Choroid plexus epithelial cell (primary cell): Measurements from ENCODE around the gene CNNM2.

Experiments used
- DNase-seq: peaks from one replicate; pipeline ENCODE4 v3.0.0-alpha.2; 2010; ENCODE audit warnings: low read depth
- H3K4me3 ChIP-seq: 2 replicates; pipeline ENCODE4 v1.5.1; 2011; ENCODE audit warnings: low read depth, mild to moderate bottlenecking, control low read depth, low read length, moderate library complexity
- TF ChIP-seq, protein P1 (sequence below): conservative IDR thresholded peaks from 2 replicates; pipeline ENCODE4 v1.5.1; 2011; ENCODE audit warnings: low read depth, mild to moderate bottlenecking, control low read depth, inconsistent platforms, low read length, moderate library complexity

CNNM2 gene

DNA sequence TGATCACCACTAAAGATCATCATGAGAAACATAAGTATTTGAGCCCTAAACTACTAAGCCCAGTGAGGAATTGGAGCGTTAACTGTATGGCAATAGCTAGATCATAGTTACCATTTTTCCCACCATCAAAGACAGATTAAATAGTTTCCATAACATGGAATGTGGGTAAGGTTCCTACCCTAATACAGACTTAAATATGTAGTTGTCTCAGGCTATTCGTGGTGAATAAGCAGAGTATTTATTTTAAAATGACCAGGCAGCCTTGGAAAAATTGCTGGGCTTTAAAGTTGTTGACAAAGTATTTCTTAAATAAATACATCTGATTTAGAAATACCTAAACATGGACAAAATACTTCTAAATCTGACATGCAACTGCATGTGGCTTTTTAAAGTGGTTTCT is 168.2 kb downstream of the CNNM2 start:
- DNase-seq = no peak
- H3K4me3 ChIP-seq = no peak overlapping the region
- TF ChIP-seq, protein P1, sequence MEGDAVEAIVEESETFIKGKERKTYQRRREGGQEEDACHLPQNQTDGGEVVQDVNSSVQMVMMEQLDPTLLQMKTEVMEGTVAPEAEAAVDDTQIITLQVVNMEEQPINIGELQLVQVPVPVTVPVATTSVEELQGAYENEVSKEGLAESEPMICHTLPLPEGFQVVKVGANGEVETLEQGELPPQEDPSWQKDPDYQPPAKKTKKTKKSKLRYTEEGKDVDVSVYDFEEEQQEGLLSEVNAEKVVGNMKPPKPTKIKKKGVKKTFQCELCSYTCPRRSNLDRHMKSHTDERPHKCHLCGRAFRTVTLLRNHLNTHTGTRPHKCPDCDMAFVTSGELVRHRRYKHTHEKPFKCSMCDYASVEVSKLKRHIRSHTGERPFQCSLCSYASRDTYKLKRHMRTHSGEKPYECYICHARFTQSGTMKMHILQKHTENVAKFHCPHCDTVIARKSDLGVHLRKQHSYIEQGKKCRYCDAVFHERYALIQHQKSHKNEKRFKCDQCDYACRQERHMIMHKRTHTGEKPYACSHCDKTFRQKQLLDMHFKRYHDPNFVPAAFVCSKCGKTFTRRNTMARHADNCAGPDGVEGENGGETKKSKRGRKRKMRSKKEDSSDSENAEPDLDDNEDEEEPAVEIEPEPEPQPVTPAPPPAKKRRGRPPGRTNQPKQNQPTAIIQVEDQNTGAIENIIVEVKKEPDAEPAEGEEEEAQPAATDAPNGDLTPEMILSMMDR = no peak

DNA sequence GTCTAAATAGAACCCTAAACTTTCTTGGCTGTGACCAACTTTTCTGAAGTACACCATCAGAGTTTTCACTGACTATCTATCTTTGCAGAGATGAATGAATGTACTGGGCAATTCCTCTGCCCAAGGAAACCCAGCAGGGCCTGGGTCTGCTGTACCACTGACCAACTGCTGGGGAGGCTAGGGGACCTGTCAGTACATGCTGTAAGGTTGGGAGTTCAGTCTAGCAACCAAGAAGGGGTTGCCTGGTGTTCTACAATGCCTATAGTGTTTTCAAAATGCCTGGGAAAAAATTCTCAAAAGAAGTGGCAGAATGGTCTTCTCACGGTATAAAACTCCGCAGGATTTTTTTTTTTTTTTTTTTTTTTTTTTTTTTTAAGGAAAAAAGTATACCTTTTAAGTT is 168.7 kb downstream of the CNNM2 start:
- TF ChIP-seq, protein P1 = peak; percentile 33
- DNase-seq = no peak
- H3K4me3 ChIP-seq = no peak overlapping the region

DNA sequence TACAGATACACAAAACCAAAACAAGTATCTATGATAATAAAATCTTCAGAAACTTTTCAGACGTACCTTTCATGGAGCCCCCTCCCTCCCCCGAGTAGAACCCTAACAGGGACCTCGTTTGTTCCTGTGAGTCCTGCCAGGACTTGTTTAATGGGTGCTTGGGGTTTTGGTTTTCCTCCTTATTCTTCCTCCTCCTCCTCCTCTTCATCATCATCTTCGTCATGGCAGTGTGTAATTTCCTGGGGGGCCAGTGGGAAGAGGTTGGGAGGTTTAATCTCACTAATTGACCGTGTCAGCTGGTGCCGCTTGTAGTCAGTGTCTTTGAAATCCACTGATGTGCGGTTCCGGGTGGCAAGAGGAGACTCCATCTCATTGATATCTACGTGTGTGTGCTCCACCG is 171.4 kb downstream of the CNNM2 start:
- TF ChIP-seq, protein P1 = no peak
- no peak for DNase-seq
- no peak overlapping the region for H3K4me3 ChIP-seq

DNA sequence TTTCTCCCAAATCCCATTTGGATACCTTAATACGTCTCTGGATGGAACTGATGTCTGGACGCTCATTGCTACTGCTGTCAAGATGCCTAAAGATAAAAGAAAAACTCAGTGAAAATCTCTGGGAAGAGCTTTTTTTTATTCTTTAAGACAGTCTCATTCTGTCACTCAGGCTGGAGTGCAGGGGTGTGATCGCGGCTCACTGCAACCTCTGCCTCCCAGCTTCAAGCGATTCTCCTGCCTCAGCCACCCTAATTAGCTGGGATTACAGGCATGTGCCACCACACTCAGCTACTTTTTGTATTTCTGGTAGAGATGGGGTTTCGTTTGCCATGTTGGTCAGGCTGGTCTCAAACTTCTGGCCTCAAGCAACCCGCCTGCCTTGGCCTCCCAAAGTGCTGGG is 172.8 kb downstream of the CNNM2 start:
- TF ChIP-seq, protein P1 = no peak
- no peak overlapping the region for H3K4me3 ChIP-seq
- DNase-seq = no peak

DNA sequence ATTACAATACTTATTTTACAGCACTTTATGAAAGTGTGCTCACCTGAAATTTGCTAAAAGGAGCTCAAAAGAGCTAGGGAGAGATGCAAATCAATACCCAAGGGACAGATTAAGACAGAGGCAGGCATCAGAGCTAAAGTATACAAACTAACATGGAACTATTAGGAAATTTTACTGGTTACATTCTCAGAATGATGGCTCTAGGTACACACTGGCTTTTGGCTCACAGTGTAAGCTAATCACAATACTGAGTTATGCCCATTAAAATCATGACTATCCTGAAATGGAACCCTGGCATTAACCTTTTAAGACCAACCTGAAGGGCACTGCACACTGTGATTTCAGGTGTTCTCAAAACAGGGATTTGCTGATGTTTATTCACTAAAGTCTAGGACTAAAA is 176.9 kb downstream of the CNNM2 start:
- TF ChIP-seq, protein P1 = no peak

DNA sequence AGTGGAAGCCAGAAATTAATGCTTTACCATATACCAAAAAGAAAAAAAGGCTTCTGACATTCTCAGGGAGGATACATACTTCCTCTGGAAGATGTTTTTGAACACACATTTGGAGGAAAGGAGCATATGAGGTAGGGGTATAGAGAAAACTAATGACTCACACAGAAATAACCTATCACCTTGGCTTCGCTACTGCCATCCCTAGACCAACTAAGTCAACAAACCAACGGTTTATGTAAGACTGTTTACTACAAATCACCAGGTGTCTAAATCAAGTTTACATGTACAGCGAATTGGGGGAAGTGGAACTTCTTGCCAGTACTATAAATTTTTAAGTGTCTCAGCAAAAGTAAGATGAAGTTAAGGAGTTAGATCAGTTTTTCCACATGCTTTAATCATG is 178.0 kb downstream of the CNNM2 start:
- no peak overlapping the region for H3K4me3 ChIP-seq
- peak; percentile 32 for DNase-seq
- TF ChIP-seq, protein P1 = no peak

More for the DNA sequence above, 176.9 kb downstream of the CNNM2 start:
- no peak for DNase-seq
- H3K4me3 ChIP-seq = no peak overlapping the region

DNA sequence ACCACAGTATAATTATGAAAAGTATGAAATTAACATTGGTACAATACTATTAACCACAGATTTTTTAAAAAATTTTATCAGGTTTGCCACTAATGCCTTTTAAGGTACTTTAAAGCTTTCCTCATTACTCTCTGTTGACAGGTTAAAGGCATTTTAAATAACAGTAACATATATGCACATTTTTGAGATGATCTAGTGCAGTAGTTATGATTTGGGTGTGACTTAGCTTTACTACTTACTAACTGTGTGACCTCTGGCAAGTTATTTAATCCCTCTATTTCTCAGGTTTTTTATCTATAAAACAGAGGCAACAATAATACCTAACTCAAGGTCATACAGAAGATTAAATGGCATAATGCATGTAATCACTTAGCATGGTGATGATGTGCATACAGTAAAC is 180.1 kb downstream of the CNNM2 start:
- TF ChIP-seq, protein P1 = no peak
- H3K4me3 ChIP-seq = no peak overlapping the region
- DNase-seq = no peak
